GM12872 (cell line): Measurements from ENCODE around the gene SUSD1.
A peak's percentile ranks its signal among the peaks of the same experiment; 100 is the strongest.

Experiments
- CTCF ChIP-seq: IDR thresholded peaks from 3 replicates; pipeline ENCODE4 v1.5.1; 2011; ENCODE audit warnings: low read depth, mild to moderate bottlenecking, low read length, moderate library complexity; ENCODE audit not compliant: insufficient read depth

SUSD1 gene

GRCh38 chr9:112080831-112081542, 94.1 kb downstream of the SUSD1 start:
- no peak for TF ChIP-seq CTCF

GRCh38 chr9:112078432-112078831, 96.7 kb downstream of the SUSD1 start:
- TF ChIP-seq CTCF, result no peak

GRCh38 chr9:112076814-112077213, 98.3 kb downstream of the SUSD1 start:
- no peak for TF ChIP-seq CTCF

- TF ChIP-seq CTCF, result no peak
These were observed 100.1 kb downstream of the SUSD1 start for GRCh38 chr9:112075009-112075378.

GRCh38 chr9:112074250-112075008, 100.7 kb downstream of the SUSD1 start:
- peak; percentile 94 for TF ChIP-seq CTCF

GRCh38 chr9:112072721-112073638, 102.1 kb downstream of the SUSD1 start:
- no peak for TF ChIP-seq CTCF

GRCh38 chr9:112069318-112070169, 105.6 kb downstream of the SUSD1 start:
- no peak for TF ChIP-seq CTCF
